Measurements from ENCODE around the gene PPFIA3. TPM values are rescaled to one million over a fixed set of nuclear protein-coding genes. Genes with fewer than 3 reads are reported as not detected.

The PPFIA3 gene
- total RNA-seq, 1 experiment from 2014 or later, result 8.3 TPM

DNA sequence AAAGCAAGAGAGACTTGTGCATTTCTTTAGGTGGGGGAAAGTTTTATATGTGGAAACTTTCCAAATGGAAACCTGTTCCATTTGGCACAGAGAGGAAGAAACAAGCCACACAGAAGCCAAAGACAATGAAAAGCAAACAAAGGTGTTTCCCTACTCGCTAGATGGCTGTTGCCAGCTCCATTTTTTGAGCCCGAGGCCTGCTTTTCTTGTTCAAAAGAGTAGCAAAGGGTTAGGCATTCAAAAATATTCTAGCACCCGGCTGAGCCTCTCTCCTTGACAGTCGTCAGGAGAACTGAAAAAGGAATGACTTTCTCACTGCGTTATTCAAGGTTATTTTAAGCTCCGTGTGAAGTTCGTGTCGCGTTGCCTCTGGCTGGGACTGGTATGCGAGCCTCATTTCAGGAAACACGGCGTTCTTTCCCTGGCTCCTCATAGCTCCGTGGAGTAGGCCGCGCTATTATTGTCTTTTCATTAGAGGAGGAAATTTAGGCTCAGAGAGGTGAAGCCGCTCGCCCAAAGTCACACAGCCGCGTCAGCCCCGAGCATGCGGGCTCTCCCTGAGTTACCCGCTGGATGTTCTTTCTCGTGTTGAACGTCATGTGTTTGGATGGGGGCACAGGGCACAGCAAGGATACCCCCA, 45.9 kb downstream of the PPFIA3 start:
- POLR2A ChIA-PET (ENCODE audit: unreplicated experiment), result interaction anchor here (0.5 to 1.0 kb wide), 6 partner anchors 16 to 892 kb away, joined by 3 to 32 read pairs (median 4); partner anchors contain the start of genes GYS1 and RUVBL2

DNA sequence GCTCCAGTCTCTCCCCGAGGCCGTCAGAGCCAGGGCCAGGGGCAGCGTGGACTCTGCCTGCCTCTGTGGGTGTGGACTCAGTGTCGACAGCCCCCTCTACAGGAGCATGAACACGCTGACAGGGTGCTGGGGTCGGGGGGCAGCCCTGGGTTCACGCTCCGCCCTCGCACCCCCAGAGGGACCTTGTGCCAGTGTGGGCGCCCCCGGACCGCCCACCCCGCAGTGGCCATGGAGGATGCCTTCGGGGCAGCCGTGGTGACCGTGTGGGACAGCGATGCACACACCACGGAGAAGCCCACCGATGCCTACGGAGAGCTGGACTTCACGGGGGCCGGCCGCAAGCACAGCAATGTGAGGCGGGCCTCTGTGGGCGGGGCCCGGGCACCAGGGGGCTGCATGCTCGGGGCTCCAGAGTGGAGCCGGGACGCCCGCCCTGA, 46.5 kb downstream of the PPFIA3 start:
- Histone ChIP-seq H3F3A (ENCODE audit: insufficient read depth, low read depth) (peaks cover 18% of the 10 kb centered on the region; the same call in 1 of the 2 replicates), H3K79me2 (ENCODE audit: low read depth) (no peaks in the 10 kb centered on the region), H2AFZ (no peak overlapping the region), H3K4me1 (replicated peaks; ENCODE audit: insufficient read depth) (peaks cover 13% of the 10 kb centered on the region), H3K9me2 (ENCODE audit: insufficient read depth) (no peaks in the 10 kb centered on the region), H3K4me3 (no peak overlapping the region), H3K27ac (no peak overlapping the region), H3K9me3 (ENCODE audit: insufficient read depth, low read depth) (no peaks in the 10 kb centered on the region), H3K27me3 (ENCODE audit: insufficient read depth, low read depth) (no peaks in the 10 kb centered on the region), H3K4me2 (no peak overlapping the region), H4K20me1 (ENCODE audit: insufficient read depth) (peaks cover 11% of the 10 kb centered on the region), H3K36me3 (ENCODE audit: low read depth) (peaks cover 5% of the 10 kb centered on the region; the same call in 1 of the 2 replicates)
- BruUV-seq (replicated peaks), result no TSS peak
- POLR2A ChIA-PET (ENCODE audit: unreplicated experiment), result no interaction called here
- no peak for DNase-seq
- intact Hi-C loops (cut with micrococcal nuclease; ENCODE audit: unreplicated experiment), result loop anchor here (2.0 kb wide), 1 partner anchor 47 kb away; the partner anchor contains the start of genes C19orf73 and PPFIA3
- CTCF ChIA-PET, result no interaction called here
- TF ChIP-seq, protein P1, sequence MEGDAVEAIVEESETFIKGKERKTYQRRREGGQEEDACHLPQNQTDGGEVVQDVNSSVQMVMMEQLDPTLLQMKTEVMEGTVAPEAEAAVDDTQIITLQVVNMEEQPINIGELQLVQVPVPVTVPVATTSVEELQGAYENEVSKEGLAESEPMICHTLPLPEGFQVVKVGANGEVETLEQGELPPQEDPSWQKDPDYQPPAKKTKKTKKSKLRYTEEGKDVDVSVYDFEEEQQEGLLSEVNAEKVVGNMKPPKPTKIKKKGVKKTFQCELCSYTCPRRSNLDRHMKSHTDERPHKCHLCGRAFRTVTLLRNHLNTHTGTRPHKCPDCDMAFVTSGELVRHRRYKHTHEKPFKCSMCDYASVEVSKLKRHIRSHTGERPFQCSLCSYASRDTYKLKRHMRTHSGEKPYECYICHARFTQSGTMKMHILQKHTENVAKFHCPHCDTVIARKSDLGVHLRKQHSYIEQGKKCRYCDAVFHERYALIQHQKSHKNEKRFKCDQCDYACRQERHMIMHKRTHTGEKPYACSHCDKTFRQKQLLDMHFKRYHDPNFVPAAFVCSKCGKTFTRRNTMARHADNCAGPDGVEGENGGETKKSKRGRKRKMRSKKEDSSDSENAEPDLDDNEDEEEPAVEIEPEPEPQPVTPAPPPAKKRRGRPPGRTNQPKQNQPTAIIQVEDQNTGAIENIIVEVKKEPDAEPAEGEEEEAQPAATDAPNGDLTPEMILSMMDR (conservative IDR thresholded peaks at IDR 0.05), result no peak
- TF ChIP-seq EZH2 (IDR thresholded peaks at IDR 0.05; ENCODE audit: low read depth), result no peak

More for the DNA sequence above, 45.9 kb downstream of the PPFIA3 start:
- Histone ChIP-seq H2AFZ (no peak overlapping the region), H3K4me2 (peak overlapping the region; percentile 24), H4K20me1 (ENCODE audit: insufficient read depth) (peaks cover 11% of the 10 kb centered on the region), H3K79me2 (ENCODE audit: low read depth) (no peaks in the 10 kb centered on the region), H3K27me3 (ENCODE audit: insufficient read depth, low read depth) (no peaks in the 10 kb centered on the region), H3K36me3 (ENCODE audit: low read depth) (no peaks in the 10 kb centered on the region; the same call in 1 of the 2 replicates), H3K4me1 (replicated peaks; ENCODE audit: insufficient read depth) (peaks cover 13% of the 10 kb centered on the region), H3K9me3 (ENCODE audit: insufficient read depth, low read depth) (no peaks in the 10 kb centered on the region), H3K4me3 (no peak overlapping the region), H3K27ac (peak overlapping the region; percentile 17; the same call in 1 of the 2 replicates), H3K9me2 (ENCODE audit: insufficient read depth) (no peaks in the 10 kb centered on the region), H3F3A (ENCODE audit: insufficient read depth, low read depth) (peaks cover 24% of the 10 kb centered on the region; the same call in 1 of the 2 replicates)
- CTCF ChIA-PET, result no interaction called here
- DNase-seq, result peak; percentile 49 to 81
- TF ChIP-seq EZH2 (IDR thresholded peaks at IDR 0.05; ENCODE audit: low read depth), result no peak
- TF ChIP-seq, protein P1 (conservative IDR thresholded peaks at IDR 0.05), result no peak
- BruUV-seq (replicated peaks), result no TSS peak
- intact Hi-C loops (cut with micrococcal nuclease; ENCODE audit: unreplicated experiment), result loop anchor here (2.0 kb wide), 1 partner anchor 46 kb away; the partner anchor contains the start of genes C19orf73 and PPFIA3

DNA sequence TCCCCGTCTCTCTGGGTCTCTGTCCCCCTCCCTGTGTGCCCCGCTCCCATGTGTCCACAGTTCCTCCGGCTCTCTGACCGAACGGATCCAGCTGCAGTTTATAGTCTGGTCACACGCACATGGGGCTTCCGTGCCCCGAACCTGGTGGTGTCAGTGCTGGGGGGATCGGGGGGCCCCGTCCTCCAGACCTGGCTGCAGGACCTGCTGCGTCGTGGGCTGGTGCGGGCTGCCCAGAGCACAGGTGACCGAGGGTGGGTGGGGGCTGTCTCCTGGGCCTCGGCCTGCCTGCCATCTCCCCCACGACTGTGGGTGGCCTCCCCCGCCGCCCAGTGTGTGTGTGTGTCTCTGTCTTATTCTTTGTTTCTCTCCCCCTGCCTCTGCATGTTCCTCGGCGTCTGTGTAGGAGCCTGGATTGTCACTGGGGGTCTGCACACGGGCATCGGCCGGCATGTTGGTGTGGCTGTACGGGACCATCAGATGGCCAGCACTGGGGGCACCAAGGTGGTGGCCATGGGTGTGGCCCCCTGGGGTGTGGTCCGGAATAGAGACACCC, 48.6 kb downstream of the PPFIA3 start:
- no peak for TF ChIP-seq EZH2 (IDR thresholded peaks at IDR 0.05; ENCODE audit: low read depth)
- TF ChIP-seq, protein P1 (conservative IDR thresholded peaks at IDR 0.05), result no peak
- H3K27me3 ChIP-seq (ENCODE audit: insufficient read depth, low read depth), result no peaks in the 10 kb centered on the region
- no TSS peak for BruUV-seq (replicated peaks)
- no peak overlapping the region for H3K4me2 ChIP-seq
- no peak overlapping the region for H3K27ac ChIP-seq
- H3K9me3 ChIP-seq (ENCODE audit: insufficient read depth, low read depth), result no peaks in the 10 kb centered on the region
- POLR2A ChIA-PET (ENCODE audit: unreplicated experiment), result no interaction called here
- peaks cover 5% of the 10 kb centered on the region; the same call in 1 of the 2 replicates for H3K36me3 ChIP-seq (ENCODE audit: low read depth)
- peaks cover 11% of the 10 kb centered on the region for H4K20me1 ChIP-seq (ENCODE audit: insufficient read depth)
- H3K9me2 ChIP-seq (ENCODE audit: insufficient read depth), result no peaks in the 10 kb centered on the region
- intact Hi-C loops (cut with micrococcal nuclease; ENCODE audit: unreplicated experiment), result no loop called here
- no peaks in the 10 kb centered on the region for H3K79me2 ChIP-seq (ENCODE audit: low read depth)
- H3K4me1 ChIP-seq (replicated peaks; ENCODE audit: insufficient read depth), result peaks cover 13% of the 10 kb centered on the region
- H3F3A ChIP-seq (ENCODE audit: insufficient read depth, low read depth), result peaks cover 18% of the 10 kb centered on the region; the same call in 1 of the 2 replicates
- DNase-seq, result peak in 1 of 2 experiments; percentile 21
- CTCF ChIA-PET, result no interaction called here
- H2AFZ ChIP-seq, result no peak overlapping the region
- no peak overlapping the region for H3K4me3 ChIP-seq
